ENCODE results near the gene KIF1B. TPM values are rescaled to one million over a fixed set of nuclear protein-coding genes. Genes with fewer than 3 reads are reported as not detected.

KIF1B gene
- polyA plus RNA-seq, 4 donors, result 37.9 to 47.8 (median 42.9) TPM

DNA sequence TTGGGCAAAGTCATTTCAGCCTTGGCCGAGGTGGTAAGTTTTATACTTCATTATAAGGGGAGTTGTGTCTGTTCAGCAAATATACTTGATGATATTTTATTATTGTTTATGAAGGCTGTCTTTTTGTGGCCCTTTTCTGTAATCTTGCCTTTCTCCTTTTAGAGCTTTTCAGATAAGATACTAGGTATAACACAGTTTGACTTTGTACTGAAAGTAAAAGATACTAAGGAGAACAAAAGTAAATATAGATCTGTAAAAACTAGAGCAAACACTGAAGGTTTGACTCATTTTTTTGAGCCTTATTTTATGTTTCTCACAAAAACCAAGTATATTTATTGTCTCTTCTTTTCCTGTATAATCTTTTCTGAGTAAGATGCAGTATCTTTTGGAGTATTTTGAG lies 61.9 kb downstream of the KIF1B start:
- no peak for DNase-seq (ENCODE audit: low read depth in 4 of 4, low spot score in 3 of 4)

DNA sequence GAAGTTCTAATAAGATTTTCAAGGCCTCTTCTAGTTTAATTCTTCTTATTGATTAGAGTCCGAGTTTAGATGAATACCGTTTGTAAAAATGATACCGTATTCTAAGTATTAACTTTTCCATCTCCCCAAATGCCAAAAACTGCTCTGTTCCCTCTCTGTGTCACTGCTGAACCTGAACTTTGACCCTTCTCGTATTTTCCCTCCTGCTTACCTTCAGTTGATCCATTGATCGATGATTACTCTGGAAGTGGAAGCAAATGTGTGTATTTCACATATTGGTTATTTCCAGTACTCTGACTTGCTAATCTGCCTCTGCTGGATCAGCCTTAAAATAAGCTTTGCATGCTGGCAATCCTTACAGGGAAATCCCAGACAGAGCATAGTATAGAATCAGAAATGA lies 68.5 kb downstream of the KIF1B start:
- no peak for DNase-seq (ENCODE audit: low read depth in 4 of 4, low spot score in 3 of 4)

- no peak for DNase-seq (ENCODE audit: low read depth in 4 of 4, low spot score in 3 of 4)
Measured at GRCh38 chr1:10280439-10281350, 70.3 kb downstream of the KIF1B start.

DNA sequence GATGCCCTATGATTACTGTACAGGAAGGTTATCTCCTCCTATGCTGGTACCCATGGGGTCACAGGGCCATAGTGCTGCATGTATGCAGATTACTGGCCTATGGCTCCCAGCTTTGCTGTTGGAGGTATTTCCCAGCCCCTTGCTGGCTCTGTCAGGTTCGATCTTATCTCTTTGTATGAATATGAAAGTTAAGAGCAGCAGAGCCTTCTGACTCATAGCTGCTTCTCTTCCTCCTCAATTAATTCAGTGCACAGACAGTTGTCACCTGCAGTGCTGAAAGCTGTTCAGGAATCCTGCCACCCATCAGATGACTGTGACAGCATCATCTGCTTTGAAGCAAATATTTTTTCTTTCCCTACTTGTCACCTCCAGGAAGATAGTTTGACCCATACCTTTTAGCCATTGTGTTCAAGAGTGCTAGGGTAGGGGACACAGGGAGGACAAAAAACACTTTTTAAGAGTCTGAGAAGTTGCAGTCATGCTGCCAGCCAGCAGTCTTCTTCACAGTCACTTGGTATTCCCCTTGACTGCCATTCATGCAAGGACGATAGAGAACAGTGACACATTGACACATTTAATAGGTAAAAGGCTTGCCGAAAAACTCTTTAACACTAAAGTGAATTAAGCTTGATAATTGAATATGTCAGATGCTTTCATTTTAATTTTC lies 73.1 kb downstream of the KIF1B start:
- no peak for DNase-seq (ENCODE audit: low read depth in 4 of 4, low spot score in 3 of 4)

GRCh38 chr1:10286244-10286643 lies 75.9 kb downstream of the KIF1B start:
- DNase-seq (ENCODE audit: low read depth in 4 of 4, low spot score in 3 of 4), result no peak

DNA sequence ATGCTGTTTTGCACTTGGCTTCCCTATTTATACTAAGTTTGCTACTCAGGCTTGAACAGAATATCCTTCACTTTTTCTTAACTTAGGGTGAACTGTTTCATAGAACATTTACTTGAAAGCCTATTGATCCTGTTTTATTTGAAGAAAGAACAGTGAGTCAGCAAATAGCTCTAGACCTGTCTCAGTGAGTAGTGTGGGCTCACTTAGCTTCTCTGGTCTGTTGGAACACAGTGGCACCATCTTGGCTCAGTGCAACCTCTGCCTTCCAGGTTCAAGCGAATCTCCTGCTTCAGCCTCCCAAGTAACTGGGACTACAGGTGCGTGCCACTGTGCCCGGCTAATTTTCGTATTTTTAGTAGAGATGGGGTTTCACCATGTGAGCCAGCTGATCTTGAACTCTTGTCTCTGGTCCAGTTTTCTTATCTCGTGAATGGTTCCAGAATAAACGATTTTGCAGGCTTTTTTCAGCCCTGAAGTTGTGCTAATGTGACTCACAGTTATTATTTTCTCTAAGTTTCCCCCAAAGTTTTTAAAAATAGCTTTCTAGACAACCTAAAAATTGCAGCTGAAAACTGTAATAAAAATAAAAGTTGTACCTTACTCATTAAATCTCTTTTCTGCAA lies 76.8 kb downstream of the KIF1B start:
- no peak for DNase-seq (ENCODE audit: low read depth in 4 of 4, low spot score in 3 of 4)

DNA sequence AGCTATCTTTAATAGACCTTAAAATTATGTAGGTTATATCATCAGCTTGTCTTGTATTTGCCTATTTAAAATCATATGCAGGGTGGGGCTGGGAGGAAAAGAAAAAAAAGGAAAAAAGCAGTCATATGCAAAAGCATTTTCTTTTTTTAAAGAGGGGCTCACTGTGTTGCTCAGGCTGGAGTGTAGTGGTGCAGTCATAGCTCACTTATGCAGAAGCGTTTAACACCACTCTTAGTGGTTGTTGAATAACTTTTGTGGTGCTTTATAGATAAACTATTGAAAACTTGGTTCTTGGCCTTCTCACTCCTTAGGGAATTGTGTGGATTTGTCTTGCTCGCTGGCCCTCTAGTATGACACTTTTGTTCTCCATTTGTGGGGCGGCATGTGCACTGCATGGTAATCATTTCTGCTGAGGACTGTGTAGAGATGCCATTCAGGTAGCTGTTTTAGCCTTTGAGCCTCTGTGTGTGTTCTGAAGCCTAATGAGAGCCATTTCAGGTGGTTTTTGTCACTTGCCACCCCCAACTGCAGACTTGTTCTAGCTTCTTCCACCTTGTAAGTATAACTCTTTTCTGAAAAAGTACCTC lies 77.8 kb downstream of the KIF1B start:
- DNase-seq (ENCODE audit: low read depth in 4 of 4, low spot score in 3 of 4), result no peak

- no peak for DNase-seq (ENCODE audit: low read depth in 4 of 4, low spot score in 3 of 4)
Measured at GRCh38 chr1:10291705-10292104, 81.3 kb downstream of the KIF1B start.

GRCh38 chr1:10292188-10292587 lies 81.8 kb downstream of the KIF1B start:
- no peak for DNase-seq (ENCODE audit: low read depth in 4 of 4, low spot score in 3 of 4)

- DNase-seq (ENCODE audit: low read depth in 4 of 4, low spot score in 3 of 4), result no peak
Measured at GRCh38 chr1:10295481-10296085, 85.2 kb downstream of the KIF1B start.

DNA sequence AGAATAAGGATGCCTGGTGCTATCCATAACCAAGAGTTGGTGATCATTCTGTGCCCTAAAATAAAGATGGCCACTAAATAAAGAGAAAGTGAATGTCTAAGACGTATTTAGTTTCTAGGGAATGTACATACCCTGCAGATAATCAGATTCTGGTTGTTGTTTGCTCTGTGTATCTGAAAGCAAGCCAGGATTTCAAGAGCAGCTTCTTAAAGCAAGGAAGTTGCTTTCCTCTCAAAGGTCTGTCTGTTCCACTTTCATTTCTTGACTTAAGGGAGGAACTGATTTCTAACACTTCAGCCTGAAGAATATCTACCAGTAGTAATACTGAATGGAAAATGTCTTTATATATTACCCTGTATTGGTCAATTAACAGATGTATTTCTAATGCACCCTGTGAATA lies 88.8 kb downstream of the KIF1B start:
- no peak for DNase-seq (ENCODE audit: low read depth in 4 of 4, low spot score in 3 of 4)

DNA sequence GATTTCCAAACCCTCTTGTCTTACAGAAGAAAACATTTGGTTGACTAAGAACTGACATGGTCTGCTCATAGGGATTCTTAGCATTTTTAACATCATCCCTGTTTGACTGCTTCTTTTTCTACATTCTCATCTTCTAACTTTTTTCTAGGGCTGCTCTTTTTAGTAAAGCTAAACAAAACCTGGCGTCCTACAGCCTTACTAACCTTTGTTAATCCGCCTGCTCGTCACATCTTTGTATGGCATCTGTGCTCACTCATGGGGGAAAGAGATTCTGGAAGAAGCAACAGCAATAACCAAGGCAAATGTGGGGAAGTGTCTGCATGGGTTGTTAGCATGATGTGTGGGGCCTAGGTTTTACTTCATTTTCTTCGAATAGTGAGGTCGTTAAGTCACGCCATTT lies 92.0 kb downstream of the KIF1B start:
- DNase-seq (ENCODE audit: low read depth in 4 of 4, low spot score in 3 of 4), result no peak

GRCh38 chr1:10304295-10304694 lies 93.9 kb downstream of the KIF1B start:
- DNase-seq (ENCODE audit: low read depth in 4 of 4, low spot score in 3 of 4), result no peak

- DNase-seq (ENCODE audit: low read depth in 4 of 4, low spot score in 3 of 4), result no peak
Measured at GRCh38 chr1:10306435-10306834, 96.1 kb downstream of the KIF1B start.

GRCh38 chr1:10308001-10308400 lies 97.6 kb downstream of the KIF1B start:
- no peak for DNase-seq (ENCODE audit: low read depth in 4 of 4, low spot score in 3 of 4)

DNA sequence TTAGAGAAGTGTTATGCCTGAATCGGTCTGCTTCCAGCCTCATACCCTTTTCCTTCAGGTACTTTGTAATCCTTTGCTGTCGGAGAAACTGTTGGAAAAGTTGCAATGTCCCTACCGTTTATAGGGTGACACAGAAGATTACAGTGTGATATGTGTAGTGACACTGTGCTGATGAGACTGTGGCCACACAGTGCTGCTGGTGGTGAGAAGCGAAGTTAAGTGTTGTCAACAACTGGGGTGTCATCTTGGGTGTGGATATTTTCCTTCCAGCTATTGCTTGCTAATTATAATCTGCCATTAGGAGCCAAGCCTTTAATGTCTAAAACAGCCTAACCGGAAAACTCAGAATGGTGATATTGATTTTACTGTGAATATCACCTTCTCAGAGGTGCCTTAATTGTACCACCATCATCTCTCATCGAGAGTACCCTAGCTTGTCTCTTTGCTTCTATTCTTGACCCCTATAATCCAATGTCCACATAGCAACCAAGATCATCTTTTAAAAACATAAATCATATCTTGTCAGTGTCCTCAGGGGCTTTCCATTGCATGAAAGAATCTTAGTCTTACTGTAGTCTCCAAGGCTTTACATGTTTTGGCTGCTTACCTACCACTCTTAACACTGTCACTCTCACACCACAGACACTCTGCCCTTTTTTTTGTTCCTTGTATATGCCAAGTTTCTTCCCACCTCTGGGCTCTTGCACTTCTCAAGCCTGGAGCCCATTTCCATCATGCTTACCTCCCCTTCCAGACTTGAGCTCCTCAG lies 99.1 kb downstream of the KIF1B start:
- DNase-seq (ENCODE audit: low read depth in 4 of 4, low spot score in 3 of 4), result no peak

- DNase-seq (ENCODE audit: low read depth in 4 of 4, low spot score in 3 of 4), result no peak
Measured at GRCh38 chr1:10316752-10317151, 106.4 kb downstream of the KIF1B start.

- DNase-seq (ENCODE audit: low read depth in 4 of 4, low spot score in 3 of 4), result no peak
Measured at GRCh38 chr1:10319750-10320149, 109.4 kb downstream of the KIF1B start.

- no peak for DNase-seq (ENCODE audit: low read depth in 4 of 4, low spot score in 3 of 4)
Measured at GRCh38 chr1:10320336-10320735, 110.0 kb downstream of the KIF1B start.

GRCh38 chr1:10322821-10323220 lies 112.5 kb downstream of the KIF1B start:
- no peak for DNase-seq (ENCODE audit: low read depth in 4 of 4, low spot score in 3 of 4)
